GM12878 (cell line): ENCODE data around the gene LDB3. TPM values are rescaled to one million over a fixed set of nuclear protein-coding genes. Genes with fewer than 3 reads are reported as not detected.

Experiments used
- CHD1 ChIP-seq: IDR thresholded peaks from 2 replicates; pipeline ENCODE4 v1.6.1; 2012; ENCODE audit warnings: low read depth, low read length, improper control_type of control experiment
- EP300 ChIP-seq, 2 experiments: fragments of 150-350 bp in 1 of 2; IDR thresholded peaks; 2 replicates each; pipeline ENCODE4 v1.6.1; 2011 to 2012; ENCODE audit warnings: low read depth in 2 of 2, low read length in 2 of 2, borderline replicate concordance in 1 of 2, improper control_type of control experiment in 1 of 2, inconsistent platforms in 1 of 2; ENCODE audit not compliant: control insufficient read depth in 1 of 2
- HDAC6 ChIP-seq: fragments of 200-600 bp; sonication (generic); IDR thresholded peaks from one replicate; pipeline ENCODE4 v1.8.0; 2017; ENCODE audit warnings: antibody characterized with exemption; ENCODE audit not compliant: unreplicated experiment
- KDM1A ChIP-seq: fragments of 200-600 bp; sonication (generic); IDR thresholded peaks from 2 replicates; pipeline ENCODE4 v1.6.1; 2016; ENCODE audit warnings: borderline replicate concordance
- MEF2A ChIP-seq: IDR thresholded peaks from 2 replicates; pipeline ENCODE4 v1.6.1; 2011; ENCODE audit warnings: low read depth, mild to moderate bottlenecking, low read length, moderate library complexity; ENCODE audit not compliant: insufficient read depth
- MYB ChIP-seq: fragments of 150-350 bp; IDR thresholded peaks from 2 replicates; pipeline ENCODE4 v1.6.1; 2014; ENCODE audit warnings: mild to moderate bottlenecking, low read depth, low read length, borderline replicate concordance
- NBN ChIP-seq: fragments of 450-650 bp; IDR thresholded peaks from 2 replicates; pipeline ENCODE4 v1.6.1; 2016
- NR2C1 ChIP-seq: fragments of 450-650 bp; IDR thresholded peaks from 2 replicates; pipeline ENCODE4 v1.6.1; 2017; ENCODE audit warnings: antibody characterized with exemption, mild to moderate bottlenecking, moderate library complexity
- NR2F1 ChIP-seq: fragments of 450-650 bp; conservative IDR thresholded peaks from 2 replicates; pipeline ENCODE4 v1.6.1; 2017; ENCODE audit warnings: mild to moderate bottlenecking
- PAX5 ChIP-seq: IDR thresholded peaks from 2 replicates; pipeline ENCODE4 v1.6.1; 2011; ENCODE audit warnings: low read depth, low read length, borderline replicate concordance
- RUNX3 ChIP-seq: IDR thresholded peaks from 2 replicates; pipeline ENCODE4 v1.6.1; 2012; ENCODE audit warnings: low read length, inconsistent platforms
- SIX5 ChIP-seq: IDR thresholded peaks from 2 replicates; pipeline ENCODE4 v1.6.1; 2011; ENCODE audit warnings: mild to moderate bottlenecking, low read depth, low read length, moderate library complexity; ENCODE audit not compliant: severe bottlenecking
- SMAD1 ChIP-seq: fragments of 450-650 bp; IDR thresholded peaks from 2 replicates; pipeline ENCODE4 v1.6.1; 2018; ENCODE audit warnings: mild to moderate bottlenecking, low read depth; ENCODE audit not compliant: partially characterized antibody
- SREBF1 ChIP-seq: IDR thresholded peaks from 2 replicates; pipeline ENCODE4 v1.6.1; 2012; ENCODE audit warnings: mild to moderate bottlenecking, low read length
- SUZ12 ChIP-seq: fragments of 200-600 bp; sonication (generic); IDR thresholded peaks from one replicate; pipeline ENCODE4 v1.6.1; 2018; ENCODE audit warnings: antibody characterized with exemption, mild to moderate bottlenecking; ENCODE audit not compliant: unreplicated experiment
- TCF7 ChIP-seq: IDR thresholded peaks from 2 replicates; pipeline ENCODE4 v1.6.1; 2014; ENCODE audit warnings: antibody characterized with exemption, borderline replicate concordance
- polyA plus RNA-seq, 11 experiments: library from polyadenylated mRNA; depleted of rRNA in 4 of 11; unstranded in 6 of 11; stranded (reverse) in 5 of 11; fragments of >200 nt; fragmentation: Nextera tagmentation in 4 of 11; fragmentation: Illumina TruSeq in 1 of 11; extraction: Ambion mirVana in 4 of 11; extraction: Trizol in 1 of 11; gene quantifications; 1 replicate in 1 of 11; 2 replicates in 10 of 11; pipeline versions ENCODE4 v1.2.1 to v1.2.3, GENCODE V29; 2011 to 2016; ENCODE audit warnings: inconsistent platforms in 2 of 11, missing spikeins in 2 of 11, low read depth in 1 of 11
- total RNA-seq, 4 experiments: library from RNA; depleted of rRNA in 3 of 4; stranded (reverse); fragments of >200 nt in 3 of 4; fragmentation: Illumina TruSeq in 1 of 4; extraction: Trizol in 1 of 4; gene quantifications; 2 replicates each; pipeline versions ENCODE4 v1.2.1 to v1.2.3, GENCODE V29; 2013 to 2021
- TF ChIP-seq, protein P1 (sequence below): fragments of 450-650 bp; formaldehyde crosslinking; IDR thresholded peaks from 2 replicates; pipeline ENCODE4 v1.5.0; 2022; ENCODE audit warnings: mild to moderate bottlenecking, missing genetic modification characterization
- TF ChIP-seq, protein P2 (sequence below): IDR thresholded peaks from 2 replicates; pipeline ENCODE4 v1.6.1; 2011; ENCODE audit warnings: borderline replicate concordance, low read depth, mild to moderate bottlenecking, moderate library complexity, mixed read lengths, low read length; ENCODE audit not compliant: insufficient read depth; ENCODE audit errors: extremely low read length
- TF ChIP-seq, protein P3 (sequence below): fragments of 450-650 bp; formaldehyde crosslinking; IDR thresholded peaks from 2 replicates; pipeline ENCODE4 v1.4.0; 2022; ENCODE audit warnings: mild to moderate bottlenecking, moderate library complexity
- TF ChIP-seq, protein P4 (sequence below): fragments of 450-650 bp; IDR thresholded peaks from 2 replicates; pipeline ENCODE4 v1.6.1; 2017; ENCODE audit warnings: low read depth, mild to moderate bottlenecking, moderate library complexity
- TF ChIP-seq, protein P5 (sequence below): IDR thresholded peaks from 2 replicates; pipeline ENCODE4 v1.6.1; 2011; ENCODE audit warnings: low read depth, mild to moderate bottlenecking, low read length, moderate library complexity, borderline replicate concordance; ENCODE audit errors: extremely low read depth

Gene LDB3
- total and polyA plus RNA-seq, 10 of the 15 experiments (the other 5 are each of a cell fraction or from before 2014, with no cell fraction given) = 0.02 to 0.07 (median 0.04) TPM; not detected in 1

DNA sequence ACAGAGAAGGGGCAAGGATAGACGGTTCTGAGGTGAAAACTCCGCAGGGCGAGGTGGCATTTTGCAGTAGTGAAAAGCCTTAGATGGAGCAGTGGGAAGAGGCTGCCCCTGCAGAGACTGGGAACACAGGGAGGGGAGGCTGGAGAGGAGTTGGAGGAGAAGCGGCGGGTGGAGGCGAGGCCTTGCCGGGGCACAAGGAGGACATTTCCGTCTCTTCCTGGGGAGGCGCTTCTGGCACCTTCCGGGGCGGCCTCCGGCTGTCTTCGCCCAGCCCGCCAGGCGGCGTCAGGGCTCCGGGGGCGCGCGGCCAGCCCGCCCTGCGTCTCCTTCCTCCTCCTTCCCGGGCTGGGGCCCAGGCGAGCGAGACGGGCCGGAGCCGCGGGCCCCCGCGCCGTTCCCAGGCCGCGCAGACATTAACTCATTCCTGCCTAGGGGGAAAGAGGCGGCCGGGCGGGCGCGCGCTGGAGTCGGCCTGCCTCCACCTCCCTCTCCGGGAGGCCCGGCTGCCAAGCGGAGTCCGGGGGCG, 42.7 kb downstream of the LDB3 start (continued):
- no peak for TF ChIP-seq HDAC6
- TF ChIP-seq EP300 (IDR thresholded peaks at IDR 0.05; ENCODE audit: borderline replicate concordance in 1 of 2, control insufficient read depth in 1 of 2, low read depth in 2 of 2, low read length in 2 of 2) = no peak
- TF ChIP-seq KDM1A = no peak
- no peak for TF ChIP-seq MEF2A
- TF ChIP-seq, protein P1, sequence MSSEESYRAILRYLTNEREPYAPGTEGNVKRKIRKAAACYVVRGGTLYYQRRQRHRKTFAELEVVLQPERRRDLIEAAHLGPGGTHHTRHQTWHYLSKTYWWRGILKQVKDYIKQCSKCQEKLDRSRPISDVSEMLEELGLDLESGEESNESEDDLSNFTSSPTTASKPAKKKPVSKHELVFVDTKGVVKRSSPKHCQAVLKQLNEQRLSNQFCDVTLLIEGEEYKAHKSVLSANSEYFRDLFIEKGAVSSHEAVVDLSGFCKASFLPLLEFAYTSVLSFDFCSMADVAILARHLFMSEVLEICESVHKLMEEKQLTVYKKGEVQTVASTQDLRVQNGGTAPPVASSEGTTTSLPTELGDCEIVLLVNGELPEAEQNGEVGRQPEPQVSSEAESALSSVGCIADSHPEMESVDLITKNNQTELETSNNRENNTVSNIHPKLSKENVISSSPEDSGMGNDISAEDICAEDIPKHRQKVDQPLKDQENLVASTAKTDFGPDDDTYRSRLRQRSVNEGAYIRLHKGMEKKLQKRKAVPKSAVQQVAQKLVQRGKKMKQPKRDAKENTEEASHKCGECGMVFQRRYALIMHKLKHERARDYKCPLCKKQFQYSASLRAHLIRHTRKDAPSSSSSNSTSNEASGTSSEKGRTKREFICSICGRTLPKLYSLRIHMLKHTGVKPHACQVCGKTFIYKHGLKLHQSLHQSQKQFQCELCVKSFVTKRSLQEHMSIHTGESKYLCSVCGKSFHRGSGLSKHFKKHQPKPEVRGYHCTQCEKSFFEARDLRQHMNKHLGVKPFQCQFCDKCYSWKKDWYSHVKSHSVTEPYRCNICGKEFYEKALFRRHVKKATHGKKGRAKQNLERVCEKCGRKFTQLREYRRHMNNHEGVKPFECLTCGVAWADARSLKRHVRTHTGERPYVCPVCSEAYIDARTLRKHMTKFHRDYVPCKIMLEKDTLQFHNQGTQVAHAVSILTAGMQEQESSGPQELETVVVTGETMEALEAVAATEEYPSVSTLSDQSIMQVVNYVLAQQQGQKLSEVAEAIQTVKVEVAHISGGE (CRISPR knock-in tag) = no peak
- no peak for TF ChIP-seq MYB
- no peak; the same call in 1 of the 2 replicates for TF ChIP-seq NR2F1
- TF ChIP-seq, protein P2, sequence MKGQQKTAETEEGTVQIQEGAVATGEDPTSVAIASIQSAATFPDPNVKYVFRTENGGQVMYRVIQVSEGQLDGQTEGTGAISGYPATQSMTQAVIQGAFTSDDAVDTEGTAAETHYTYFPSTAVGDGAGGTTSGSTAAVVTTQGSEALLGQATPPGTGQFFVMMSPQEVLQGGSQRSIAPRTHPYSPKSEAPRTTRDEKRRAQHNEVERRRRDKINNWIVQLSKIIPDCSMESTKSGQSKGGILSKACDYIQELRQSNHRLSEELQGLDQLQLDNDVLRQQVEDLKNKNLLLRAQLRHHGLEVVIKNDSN = no peak
- TF ChIP-seq RUNX3 = peak; percentile 25; the same call in 1 of the 2 replicates
- peak; percentile 66; the same call in 1 of the 2 replicates for TF ChIP-seq PAX5
- no peak for TF ChIP-seq TCF7
- no peak; the same call in 1 of the 2 replicates for TF ChIP-seq CHD1
- TF ChIP-seq SUZ12 = no peak
- no peak for TF ChIP-seq SIX5
- TF ChIP-seq, protein P3, sequence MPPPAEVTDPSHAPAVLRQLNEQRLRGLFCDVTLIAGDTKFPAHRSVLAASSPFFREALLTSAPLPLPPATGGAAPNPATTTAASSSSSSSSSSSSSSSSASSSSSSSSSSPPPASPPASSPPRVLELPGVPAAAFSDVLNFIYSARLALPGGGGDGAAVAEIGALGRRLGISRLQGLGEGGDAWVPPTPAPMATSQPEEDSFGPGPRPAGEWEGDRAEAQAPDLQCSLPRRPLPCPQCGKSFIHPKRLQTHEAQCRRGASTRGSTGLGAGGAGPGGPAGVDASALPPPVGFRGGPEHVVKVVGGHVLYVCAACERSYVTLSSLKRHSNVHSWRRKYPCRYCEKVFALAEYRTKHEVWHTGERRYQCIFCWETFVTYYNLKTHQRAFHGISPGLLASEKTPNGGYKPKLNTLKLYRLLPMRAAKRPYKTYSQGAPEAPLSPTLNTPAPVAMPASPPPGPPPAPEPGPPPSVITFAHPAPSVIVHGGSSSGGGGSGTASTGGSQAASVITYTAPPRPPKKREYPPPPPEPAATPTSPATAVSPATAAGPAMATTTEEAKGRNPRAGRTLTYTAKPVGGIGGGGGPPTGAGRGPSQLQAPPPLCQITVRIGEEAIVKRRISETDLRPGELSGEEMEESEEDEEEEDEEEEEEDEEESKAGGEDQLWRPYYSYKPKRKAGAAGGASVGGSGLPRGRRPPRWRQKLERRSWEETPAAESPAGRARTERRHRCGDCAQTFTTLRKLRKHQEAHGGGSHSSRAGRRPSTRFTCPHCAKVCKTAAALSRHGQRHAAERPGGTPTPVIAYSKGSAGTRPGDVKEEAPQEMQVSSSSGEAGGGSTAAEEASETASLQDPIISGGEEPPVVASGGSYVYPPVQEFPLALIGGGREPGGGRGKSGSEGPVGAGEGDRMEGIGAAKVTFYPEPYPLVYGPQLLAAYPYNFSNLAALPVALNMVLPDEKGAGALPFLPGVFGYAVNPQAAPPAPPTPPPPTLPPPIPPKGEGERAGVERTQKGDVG = no peak
- no peak for TF ChIP-seq SMAD1
- no peak for TF ChIP-seq SREBF1
- TF ChIP-seq, protein P4, sequence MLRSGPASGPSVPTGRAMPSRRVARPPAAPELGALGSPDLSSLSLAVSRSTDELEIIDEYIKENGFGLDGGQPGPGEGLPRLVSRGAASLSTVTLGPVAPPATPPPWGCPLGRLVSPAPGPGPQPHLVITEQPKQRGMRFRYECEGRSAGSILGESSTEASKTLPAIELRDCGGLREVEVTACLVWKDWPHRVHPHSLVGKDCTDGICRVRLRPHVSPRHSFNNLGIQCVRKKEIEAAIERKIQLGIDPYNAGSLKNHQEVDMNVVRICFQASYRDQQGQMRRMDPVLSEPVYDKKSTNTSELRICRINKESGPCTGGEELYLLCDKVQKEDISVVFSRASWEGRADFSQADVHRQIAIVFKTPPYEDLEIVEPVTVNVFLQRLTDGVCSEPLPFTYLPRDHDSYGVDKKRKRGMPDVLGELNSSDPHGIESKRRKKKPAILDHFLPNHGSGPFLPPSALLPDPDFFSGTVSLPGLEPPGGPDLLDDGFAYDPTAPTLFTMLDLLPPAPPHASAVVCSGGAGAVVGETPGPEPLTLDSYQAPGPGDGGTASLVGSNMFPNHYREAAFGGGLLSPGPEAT = 0 out of 2 replicates have a peak, but pooled peaks have one; percentile 46
- TF ChIP-seq NR2C1 = no peak
- TF ChIP-seq, protein P5, sequence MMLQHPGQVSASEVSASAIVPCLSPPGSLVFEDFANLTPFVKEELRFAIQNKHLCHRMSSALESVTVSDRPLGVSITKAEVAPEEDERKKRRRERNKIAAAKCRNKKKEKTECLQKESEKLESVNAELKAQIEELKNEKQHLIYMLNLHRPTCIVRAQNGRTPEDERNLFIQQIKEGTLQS = no peak
- peak; percentile 77 for TF ChIP-seq NBN
